Panc1 (cell line): Measurements from ENCODE around the gene RAB8A. TPM values are rescaled to one million over a fixed set of nuclear protein-coding genes. Genes with fewer than 3 reads are reported as not detected.

Source experiments
- ATAC-seq: fragments of 200-7000 bp; cut with Tn5 transposase; 2 replicates; pipeline ENCODE4 v1.9.1; 2020; ENCODE audit warnings: mild to moderate bottlenecking, moderate library complexity
- BruUV-seq: library from RNA; stranded (reverse); fragments of 400-500 nt; replicated peaks from 2 replicates; lab custom pipeline; 2021; lab: Mats Ljungman, UMichigan
- CTCF ChIA-PET: fragments of 300-600 bp; sonication (Branson Sonifier 250); formaldehyde crosslinking; loops from one replicate; lab custom pipeline; 2022; ENCODE audit warnings: antibody characterized with exemption; lab: Charles Lee
- POLR2A ChIA-PET: fragments of 300-600 bp; sonication (Branson Sonifier 250); formaldehyde crosslinking; loops from one replicate; lab custom pipeline; 2022; ENCODE audit warnings: antibody characterized with exemption; lab: Charles Lee
- DNase-seq: peaks from one replicate; pipeline ENCODE4 v3.0.0-alpha.2; 2010; ENCODE audit warnings: low read depth, low spot score
- H3K27ac ChIP-seq: 2 replicates; pipeline ENCODE4 v1.5.1; 2011; ENCODE audit warnings: mild to moderate bottlenecking, low read length, inconsistent platforms
- H3K27me3 ChIP-seq: fragments of 200-500 bp; sonication (Bioruptor generic); 2 replicates; pipeline ENCODE4 v1.6.0; 2014; ENCODE audit warnings: low read length, inconsistent platforms; ENCODE audit not compliant: control insufficient read depth, insufficient read depth
- H3K36me3 ChIP-seq: fragments of 200-500 bp; sonication (Bioruptor generic); 2 replicates; pipeline ENCODE4 v1.5.1; 2014; ENCODE audit warnings: inconsistent platforms, mild to moderate bottlenecking, low read length, moderate library complexity; ENCODE audit not compliant: control insufficient read depth, insufficient read depth
- H3K4me1 ChIP-seq: 2 replicates; pipeline ENCODE4 v1.5.1; 2011; ENCODE audit warnings: inconsistent platforms, mild to moderate bottlenecking, low read length, moderate library complexity; ENCODE audit not compliant: control insufficient read depth, insufficient read depth
- H3K4me3 ChIP-seq, 2 experiments: 2 replicates each; pipeline ENCODE4 v1.5.1; 2011 to 2012; ENCODE audit warnings: low read depth in 2 of 2, low read length in 2 of 2, mild to moderate bottlenecking in 2 of 2, inconsistent platforms in 1 of 2, moderate library complexity in 1 of 2
- H3K9me3 ChIP-seq: fragments of 200-500 bp; sonication (Bioruptor generic); 2 replicates; pipeline ENCODE4 v1.5.1; 2014; ENCODE audit warnings: low read depth, mild to moderate bottlenecking, inconsistent platforms, low read length, moderate library complexity; ENCODE audit not compliant: control insufficient read depth, insufficient read depth
- CTCF ChIP-seq: fragments of 450-650 bp; IDR thresholded peaks from 2 replicates; pipeline ENCODE4 v1.5.1; 2017; ENCODE audit warnings: mild to moderate bottlenecking
- POLR2AphosphoS5 ChIP-seq: IDR thresholded peaks from 2 replicates; pipeline ENCODE4 v1.6.1; 2012; ENCODE audit warnings: mild to moderate bottlenecking, low read depth, low read length, moderate library complexity
- REST ChIP-seq, 2 experiments: IDR thresholded peaks; 2 replicates each; pipeline ENCODE4 v1.6.1; 2011 to 2012; ENCODE audit warnings: low read depth in 2 of 2, control low read depth in 1 of 2, low read length in 1 of 2, mild to moderate bottlenecking in 1 of 2, moderate library complexity in 1 of 2; ENCODE audit not compliant: insufficient read depth in 1 of 2
- SIN3A ChIP-seq: IDR thresholded peaks from 2 replicates; pipeline ENCODE4 v1.6.1; 2012; ENCODE audit warnings: low read depth, mild to moderate bottlenecking, low read length, moderate library complexity, borderline replicate concordance; ENCODE audit not compliant: insufficient read depth
- TCF7L2 ChIP-seq: IDR thresholded peaks from 2 replicates; pipeline ENCODE4 v1.6.1; 2011; ENCODE audit warnings: mild to moderate bottlenecking, low read depth, low read length, inconsistent platforms
- in situ Hi-C: cut with HindIII; loops from 2 replicates; pipeline ENCODE4 v1.10.0; 2016; ENCODE audit warnings: low sequenced_read_pairs, low pct_unique_long_range_greater_than_20kb
- intact Hi-C: fragments of 100-400 bp; cut with micrococcal nuclease; formaldehyde crosslinking; loops from one replicate; pipeline ENCODE4 v1.10.0; 2022; ENCODE audit not compliant: unreplicated experiment
- total RNA-seq: library from RNA; stranded (reverse); gene quantifications from one replicate; pipeline ENCODE4 v1.2.1, GENCODE V29; 2021; ENCODE audit not compliant: unreplicated experiment

Gene RAB8A
- total RNA-seq, 1 experiment from 2014 or later = 75.8 TPM

- TF ChIP-seq SIN3A (no peak), REST (IDR thresholded peaks at IDR 0.05; ENCODE audit: insufficient read depth in 1 of 2, low read depth in 2 of 2, low read length in 1 of 2) (no peak), TCF7L2 (no peak), POLR2AphosphoS5 (no peak), CTCF (no peak)
- no peak overlapping the region for H3K27ac ChIP-seq
- peaks cover 3% of the 10 kb centered on the region; the same call in 1 of the 2 replicates for H3K36me3 ChIP-seq
- DNase-seq (no peak), ATAC-seq (no peak)
- in situ Hi-C loops (no loop called here), intact Hi-C loops (no loop called here)
- ChIA-PET CTCF (no interaction called here), POLR2A (interaction anchor here (0.7 kb wide), 1 partner anchor 107 kb away, joined by 11 read pairs; no protein-coding TSS in a partner anchor)
- peak overlapping the region in 1 of 2 experiments; percentile 59; a peak in 2 of 4 replicates for H3K4me3 ChIP-seq
- no TSS peak for BruUV-seq
- H3K9me3 ChIP-seq = no peaks in the 10 kb centered on the region
- no peaks in the 10 kb centered on the region for H3K27me3 ChIP-seq
- peaks cover 8% of the 10 kb centered on the region for H3K4me1 ChIP-seq
These were observed 42.9 kb upstream of the RAB8A start for GRCh38 chr19:16068696-16069259.

- peak overlapping the region in 1 of 2 experiments; percentile 1; a peak in 1 of 4 replicates for H3K4me3 ChIP-seq
- intact Hi-C loops (no loop called here), in situ Hi-C loops (no loop called here)
- no peaks in the 10 kb centered on the region for H3K9me3 ChIP-seq
- POLR2A ChIA-PET = no interaction called here
- ATAC-seq (peak; percentile 39), DNase-seq (no peak)
- CTCF ChIA-PET = interaction anchor here (0.6 kb wide), 1 partner anchor 13 kb away, joined by 8 read pairs; no protein-coding TSS in a partner anchor
- H3K4me1 ChIP-seq = peaks cover 11% of the 10 kb centered on the region
- no peaks in the 10 kb centered on the region for H3K27me3 ChIP-seq
- no TSS peak for BruUV-seq
- TF ChIP-seq POLR2AphosphoS5 = no peak
- no peak for TF ChIP-seq SIN3A
- no peak for TF ChIP-seq REST (IDR thresholded peaks at IDR 0.05; ENCODE audit: insufficient read depth in 1 of 2, low read depth in 2 of 2, low read length in 1 of 2)
- no peak for TF ChIP-seq TCF7L2
- TF ChIP-seq CTCF = no peak
- peaks cover 3% of the 10 kb centered on the region; the same call in 1 of the 2 replicates for H3K36me3 ChIP-seq
- H3K27ac ChIP-seq = peak overlapping the region; percentile 54; the same call in 1 of the 2 replicates
These were observed 41.8 kb upstream of the RAB8A start for GRCh38 chr19:16069813-16070365.
